Measurements from ENCODE around the gene BAAT.

Gene BAAT

DNA sequence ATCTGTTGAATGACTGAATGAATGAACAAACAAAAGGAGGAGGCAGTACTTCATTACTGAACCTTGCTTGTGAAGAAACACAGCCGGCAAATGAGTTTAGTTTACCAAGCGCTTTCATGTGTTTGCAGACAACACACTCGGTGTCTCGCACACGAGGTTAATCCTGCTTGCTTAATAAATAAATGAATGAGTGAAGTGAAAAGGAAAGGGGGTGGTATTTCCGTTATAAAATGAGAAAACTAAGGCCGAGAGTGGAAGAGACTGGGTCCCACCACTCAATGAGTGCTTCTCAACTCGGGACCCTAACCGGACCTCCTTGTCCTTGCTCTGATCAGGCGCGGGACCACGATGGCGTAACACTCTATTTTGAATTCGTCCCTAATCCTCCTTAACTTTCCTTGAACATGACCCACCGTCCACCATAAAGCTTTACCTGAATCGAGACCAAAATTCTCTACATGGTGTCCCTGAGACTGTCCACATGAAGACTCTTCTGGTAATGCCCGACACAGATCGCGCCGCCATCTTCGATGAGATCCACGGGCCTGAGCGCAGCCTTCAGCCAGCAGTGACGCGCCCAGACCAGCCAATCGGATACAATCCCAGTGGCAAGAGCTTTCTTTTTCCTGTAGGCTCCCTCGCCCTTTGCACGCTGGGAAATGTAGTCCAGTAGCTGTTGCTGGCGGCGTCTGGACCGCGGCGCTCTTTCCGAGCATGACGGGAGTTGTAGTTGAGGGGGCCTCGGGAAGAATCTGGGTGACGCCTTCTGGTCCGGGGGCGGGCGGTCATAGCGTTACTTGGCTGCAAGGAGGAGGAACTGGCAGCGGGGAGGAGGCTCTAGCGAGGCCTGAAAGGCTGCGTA is 13.5 kb upstream of the BAAT start, which contains the start of the genes MRPL50 and ZNF189:
TSS of gene MRPL50 (minus strand) at position 551 of the 862 bp plus-strand sequence. CDS start at position 525, 26 bp downstream.
TSS of gene ZNF189 (plus strand) at position 784 of the 862 bp plus-strand sequence. CDS start 306 bp downstream, outside the sequence.
- peak; percentile 99 for DNase-seq

DNA sequence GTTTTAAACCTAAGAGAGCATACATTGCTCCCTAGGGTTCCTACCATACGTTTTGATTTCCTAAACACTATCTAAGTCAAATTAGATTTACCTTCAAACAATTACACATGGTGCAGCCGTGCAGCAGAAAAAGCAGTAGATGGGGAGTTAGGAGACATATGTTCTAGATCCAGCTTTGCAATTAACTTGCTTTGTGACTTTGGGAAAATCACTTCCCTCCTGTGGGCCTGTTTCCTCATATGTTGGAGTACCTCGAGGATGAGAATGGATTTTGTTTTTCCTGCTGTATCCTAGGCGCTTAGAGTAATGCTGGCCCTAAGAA is 12.9 kb upstream of the BAAT start:
- no peak for DNase-seq

DNA sequence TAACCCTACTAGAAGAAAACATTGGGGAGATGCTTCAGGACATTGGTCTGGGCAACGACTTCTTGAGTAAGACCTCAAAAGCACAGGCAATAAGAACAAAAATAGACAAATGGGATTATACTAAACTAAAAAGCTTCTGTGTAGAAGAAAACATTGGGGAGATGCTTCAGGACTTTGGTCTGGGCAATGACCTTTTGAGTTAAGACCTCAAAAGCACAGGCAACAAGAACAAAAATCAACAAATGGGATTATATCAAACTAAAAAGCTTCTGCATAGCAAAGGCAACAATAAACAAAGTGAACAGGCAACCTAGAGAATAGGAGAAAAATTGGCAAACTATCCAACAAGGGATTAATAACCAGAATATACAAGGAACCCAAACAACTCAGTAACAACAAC is 9.9 kb upstream of the BAAT start:
- no peak for DNase-seq

DNA sequence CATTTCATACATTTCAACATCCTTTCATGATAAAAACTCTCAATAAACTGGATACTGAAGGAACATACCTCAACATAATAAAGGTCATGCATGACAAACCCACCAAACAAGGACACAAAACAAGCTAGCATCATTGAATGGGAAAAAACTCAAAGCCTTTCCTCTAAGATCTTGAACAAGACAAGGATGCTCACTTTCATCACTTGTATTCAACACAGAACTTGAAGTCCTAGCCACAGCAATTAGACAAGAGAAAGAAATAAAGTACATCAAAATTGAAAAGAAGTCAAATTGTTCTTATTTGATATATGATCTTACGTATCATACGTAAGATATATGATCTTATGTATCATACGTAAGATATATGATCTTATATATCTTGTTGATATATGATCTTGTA is 8.3 kb upstream of the BAAT start:
- DNase-seq, result no peak

DNA sequence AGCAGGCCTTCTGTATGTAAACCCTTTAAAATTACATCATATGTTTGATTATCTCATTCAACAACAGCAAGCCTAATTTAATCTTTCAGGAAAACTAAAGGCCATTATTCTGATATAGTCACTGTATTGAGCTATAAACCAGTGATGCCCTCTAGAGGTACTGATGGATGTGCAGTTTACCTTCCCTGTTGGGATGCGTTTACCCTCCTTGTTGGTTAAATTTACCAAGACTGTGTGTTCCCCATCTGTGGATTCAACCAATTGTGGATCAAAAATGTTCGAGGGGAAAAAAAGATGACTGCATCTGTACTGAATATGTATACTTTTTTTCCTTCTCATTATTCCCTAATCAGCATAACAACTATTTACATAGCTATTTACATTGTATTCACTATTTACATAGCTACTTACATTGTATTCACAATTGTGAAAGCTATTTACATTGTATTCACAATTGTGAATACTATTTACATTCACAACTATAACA is 3.7 kb upstream of the BAAT start:
- peak; percentile 41 for DNase-seq

DNA sequence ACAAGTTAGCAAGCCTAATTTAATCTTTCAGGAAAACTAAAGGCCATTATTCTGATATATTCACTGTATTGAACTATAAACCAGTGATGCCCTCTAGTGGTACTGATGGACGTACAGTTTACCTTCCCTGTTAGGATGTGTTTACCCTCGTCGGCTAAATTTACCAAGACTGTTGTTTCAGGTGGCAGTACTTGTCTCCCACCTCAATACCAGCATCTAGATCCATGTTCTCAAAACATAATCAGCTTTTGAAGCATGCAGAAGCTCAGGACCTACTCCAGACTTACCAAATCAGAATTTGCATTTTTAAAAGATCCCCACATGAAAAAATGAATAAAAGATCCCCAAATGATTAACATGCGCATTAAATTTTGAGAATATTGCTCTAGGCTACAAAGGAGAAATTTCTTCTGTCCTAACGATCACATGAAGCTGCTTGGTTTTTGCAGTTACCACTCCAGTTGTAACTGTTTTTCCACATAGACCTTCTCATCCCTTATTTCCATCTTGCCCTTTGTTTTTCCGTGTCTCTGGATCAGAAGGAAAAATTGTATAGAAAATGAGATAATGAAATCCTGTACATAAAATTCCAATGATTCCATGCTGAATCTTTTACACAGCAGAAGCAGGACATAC is 3.2 kb upstream of the BAAT start:
- peak; percentile 83 for DNase-seq

DNA sequence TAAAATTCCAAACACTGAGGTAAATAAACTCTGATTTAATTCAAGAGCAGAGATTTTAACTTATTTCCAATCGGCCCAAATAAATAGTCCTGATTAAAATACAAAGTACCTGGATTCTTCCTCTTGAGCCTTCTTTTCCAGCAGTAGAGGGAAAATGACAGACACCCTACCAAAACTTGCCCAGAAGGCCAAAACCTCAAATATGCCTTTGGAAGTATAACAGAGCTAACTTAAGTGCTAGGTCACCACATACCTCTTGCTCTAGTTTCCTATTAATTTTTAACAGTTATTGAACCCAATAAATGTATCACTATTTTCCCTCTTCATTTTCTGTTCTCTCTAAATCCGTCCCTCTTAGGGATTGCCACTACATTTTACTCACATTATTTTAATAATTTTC is 1.4 kb downstream of the BAAT start:
- DNase-seq, result no peak

DNA sequence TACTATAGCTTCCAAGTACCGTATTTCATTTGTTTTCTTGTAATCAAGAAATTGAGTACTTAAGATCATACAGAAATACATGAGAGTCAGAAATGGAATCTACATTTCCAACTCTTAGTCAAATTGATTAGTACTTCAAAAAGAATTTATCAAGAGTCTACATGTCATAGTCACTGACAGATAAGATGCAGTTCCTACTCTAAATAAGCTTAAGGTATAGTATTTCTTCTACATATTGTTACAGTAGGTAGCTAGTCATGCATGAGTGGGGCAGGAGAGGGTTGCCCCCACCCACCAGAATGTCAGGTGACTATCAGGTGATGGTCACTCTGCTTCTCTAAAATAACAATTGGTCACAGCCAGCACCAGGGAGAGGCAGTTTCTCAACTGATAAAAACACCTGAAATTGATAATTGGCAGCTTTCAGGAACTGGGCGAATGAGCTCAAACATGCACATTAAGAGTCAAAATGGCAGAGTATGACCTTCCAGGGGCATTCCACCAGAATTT is 2.9 kb downstream of the BAAT start:
- DNase-seq, result no peak

DNA sequence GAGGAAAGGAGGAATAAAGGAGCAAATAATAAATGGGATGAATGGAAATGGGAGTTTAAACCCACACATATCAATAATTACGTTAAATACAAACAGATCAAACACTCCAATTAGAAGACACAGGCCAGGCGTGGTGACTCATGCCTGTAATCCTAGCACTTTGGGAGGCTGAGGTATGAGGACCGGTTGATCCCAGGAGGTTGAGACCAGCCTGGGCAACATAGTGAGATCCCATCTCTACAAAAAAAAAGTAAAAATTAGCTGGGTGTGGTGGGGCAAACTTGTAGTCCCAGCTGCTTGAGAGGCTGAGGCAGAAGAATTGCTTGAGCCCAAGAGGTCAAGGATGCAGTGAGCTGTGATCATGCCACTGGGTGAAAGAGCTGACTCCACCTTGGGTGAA is 3.7 kb downstream of the BAAT start:
- no peak for DNase-seq

DNA sequence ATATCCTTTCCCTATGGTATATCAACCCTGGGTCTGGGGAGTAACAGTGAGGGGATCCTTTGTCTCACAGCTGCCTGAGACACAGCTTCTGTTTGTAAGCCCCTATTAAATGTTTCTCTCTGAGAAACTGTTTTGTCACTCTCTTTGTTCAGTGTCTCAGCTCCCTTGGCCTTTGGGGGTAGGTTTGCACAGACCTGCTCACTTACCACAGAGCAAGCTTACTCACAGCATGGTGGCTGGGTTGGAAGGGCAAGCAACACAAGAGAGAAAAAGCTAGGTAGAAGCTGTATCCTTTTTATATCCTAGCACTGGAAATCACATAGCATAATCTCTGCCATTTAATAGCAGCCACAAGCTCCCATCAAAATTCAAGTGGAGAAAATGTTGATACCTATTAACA is 4.5 kb downstream of the BAAT start:
- no peak for DNase-seq

DNA sequence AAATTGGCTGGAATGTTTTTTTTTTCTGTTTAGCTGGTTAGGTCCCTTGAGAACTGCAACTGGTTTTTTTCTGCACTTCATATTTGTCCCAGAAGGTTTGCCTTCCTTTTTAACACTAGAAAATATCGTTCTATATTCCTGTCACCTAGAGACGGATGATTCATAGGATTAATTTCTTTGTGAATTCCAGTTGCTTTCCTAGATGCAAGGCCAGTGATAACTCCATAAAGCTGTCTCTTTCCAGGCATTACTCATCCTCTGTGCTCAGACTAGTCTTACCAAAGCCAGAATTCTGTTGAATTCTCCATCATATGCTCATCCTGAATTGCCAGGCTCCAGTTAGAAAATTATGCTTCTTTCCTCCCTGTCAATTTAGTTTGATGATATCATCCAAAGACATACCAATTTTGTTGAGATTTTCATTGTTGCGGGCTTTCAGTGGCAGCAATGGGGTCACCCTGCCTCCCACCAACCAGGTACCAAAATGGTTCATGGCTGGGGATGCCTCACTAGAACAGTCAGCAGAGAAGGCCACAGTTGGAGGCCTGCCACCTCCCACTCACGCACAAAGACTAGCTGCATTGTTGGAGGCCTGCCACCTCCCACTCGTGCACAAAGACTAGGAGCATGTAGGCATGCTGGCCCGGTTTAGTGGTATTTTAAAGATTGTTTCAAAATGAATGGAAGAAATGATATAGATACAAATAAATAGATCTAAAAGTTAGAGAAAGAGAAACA is 8.5 kb downstream of the BAAT start:
- no peak for DNase-seq

DNA sequence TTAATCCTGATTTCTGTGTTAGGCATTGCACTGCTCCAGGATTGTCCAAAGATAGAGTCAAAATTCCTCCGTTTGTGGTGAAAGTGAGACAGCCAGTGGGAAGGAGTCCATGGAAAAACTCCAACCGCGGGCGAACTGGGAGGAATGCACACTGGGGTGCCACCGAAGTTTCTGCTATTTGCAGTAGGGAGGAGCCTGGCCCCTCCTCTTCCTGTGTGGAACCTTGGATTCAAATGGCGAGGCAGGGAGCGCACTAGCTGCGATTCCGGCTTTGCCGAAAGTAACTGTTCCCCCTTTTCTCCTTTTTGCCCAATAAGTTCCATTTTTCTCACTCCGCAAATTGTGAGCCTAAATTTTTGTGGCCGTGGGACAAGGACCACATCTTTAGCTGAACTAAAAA is 9.3 kb downstream of the BAAT start:
- no peak for DNase-seq

DNA sequence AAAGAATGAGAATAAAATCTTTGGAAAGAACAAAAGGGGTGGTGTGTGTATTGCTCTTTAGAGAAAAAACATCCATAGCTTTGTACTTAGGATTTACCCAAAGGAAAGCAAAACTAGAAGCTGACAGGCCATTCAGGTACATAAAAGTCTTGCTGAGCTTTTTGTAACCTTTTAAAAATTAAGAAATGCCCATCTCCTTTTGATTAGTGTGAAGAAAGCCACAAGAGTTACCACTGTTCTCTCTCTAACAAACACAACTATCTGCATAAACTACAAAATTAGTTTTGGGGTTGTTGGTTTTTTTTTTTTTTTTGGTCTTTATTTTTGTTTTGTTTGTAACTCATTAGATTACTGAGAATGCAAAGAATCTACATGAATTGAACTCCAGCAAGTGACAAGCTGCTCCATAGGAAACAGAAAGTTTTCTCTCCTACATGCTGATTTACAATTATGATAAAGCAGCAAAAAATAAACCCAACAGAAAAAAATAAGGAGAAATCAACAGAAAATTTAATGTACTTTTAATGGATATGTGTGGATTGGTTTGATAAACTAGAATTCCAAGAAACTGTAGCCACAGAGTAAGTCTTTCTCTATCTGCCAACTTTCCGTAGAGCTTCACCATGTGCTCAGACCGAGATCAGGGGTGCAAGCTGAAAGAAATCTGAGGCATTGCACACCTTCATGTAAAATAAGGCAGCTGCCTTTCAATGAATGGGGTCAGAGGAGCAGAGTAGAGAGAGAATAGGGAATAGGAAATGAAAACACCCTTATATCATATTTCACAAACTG is 12.3 kb downstream of the BAAT start:
- peak; percentile 18 for DNase-seq

DNA sequence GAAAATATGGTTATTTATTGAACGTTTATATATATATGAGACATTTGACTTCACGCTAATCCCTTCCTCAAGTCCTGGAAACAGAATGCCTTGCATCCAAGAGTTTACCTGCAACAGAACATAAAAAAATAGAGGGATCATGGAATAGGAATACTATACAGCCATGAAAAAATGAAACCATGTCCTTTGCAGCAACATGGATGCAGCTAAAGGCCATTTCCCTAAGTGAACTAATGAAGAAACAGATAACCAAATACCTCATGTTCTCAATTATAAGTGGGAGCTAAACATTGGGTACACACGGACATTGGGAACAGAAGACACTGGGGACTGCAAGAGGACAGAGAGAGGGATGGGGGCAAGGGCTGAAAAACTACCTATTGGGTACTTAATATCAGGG is 13.0 kb downstream of the BAAT start:
- DNase-seq, result no peak

DNA sequence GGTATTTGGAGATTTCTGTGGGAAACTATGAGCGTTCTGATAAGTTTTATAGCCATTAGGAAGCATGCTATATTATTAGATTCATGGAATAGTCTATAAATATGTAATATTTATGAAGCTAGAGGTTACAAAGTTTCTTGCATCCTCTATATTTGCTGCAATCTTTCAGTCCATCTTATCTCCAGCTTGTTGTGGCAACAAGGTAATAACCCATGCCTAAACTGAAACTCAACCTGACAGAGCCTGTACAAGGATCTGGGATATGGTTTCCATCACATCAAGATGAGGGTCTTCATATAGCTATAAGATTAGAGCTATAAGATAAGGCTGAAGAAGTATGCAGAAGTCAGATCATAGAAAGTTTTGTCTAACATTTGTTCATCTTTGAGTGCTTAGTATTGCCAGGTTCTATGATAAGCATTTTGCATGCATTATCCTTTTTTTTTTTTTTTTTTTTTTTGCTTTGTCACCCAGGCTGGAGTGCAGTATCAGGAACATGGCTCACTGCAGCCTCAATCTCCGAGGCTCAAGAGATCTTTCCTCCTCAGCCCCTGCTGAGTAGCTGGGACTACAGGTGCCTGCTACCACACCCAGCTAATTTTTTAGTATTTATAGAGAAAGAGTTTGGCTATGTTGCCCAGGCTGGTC is 14.8 kb downstream of the BAAT start:
- DNase-seq, result no peak

DNA sequence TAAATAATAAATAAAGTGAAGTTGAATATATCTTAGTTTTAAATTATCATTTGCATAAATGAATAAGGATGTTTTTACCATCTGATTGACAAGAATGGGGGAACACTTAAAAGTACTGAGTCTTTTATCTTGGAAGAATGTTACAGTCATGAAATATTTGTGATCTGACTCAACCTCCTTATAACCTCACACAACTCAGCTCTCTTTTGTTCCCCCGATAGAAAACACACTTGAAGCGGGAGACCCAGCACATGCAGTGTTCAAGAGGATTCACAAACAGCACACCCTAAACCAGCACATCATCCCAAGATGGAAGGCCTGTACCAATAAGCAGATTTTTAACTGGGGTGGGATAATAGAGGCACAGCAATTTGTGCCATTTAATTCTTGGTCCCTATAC is 15.5 kb downstream of the BAAT start:
- DNase-seq, result no peak

DNA sequence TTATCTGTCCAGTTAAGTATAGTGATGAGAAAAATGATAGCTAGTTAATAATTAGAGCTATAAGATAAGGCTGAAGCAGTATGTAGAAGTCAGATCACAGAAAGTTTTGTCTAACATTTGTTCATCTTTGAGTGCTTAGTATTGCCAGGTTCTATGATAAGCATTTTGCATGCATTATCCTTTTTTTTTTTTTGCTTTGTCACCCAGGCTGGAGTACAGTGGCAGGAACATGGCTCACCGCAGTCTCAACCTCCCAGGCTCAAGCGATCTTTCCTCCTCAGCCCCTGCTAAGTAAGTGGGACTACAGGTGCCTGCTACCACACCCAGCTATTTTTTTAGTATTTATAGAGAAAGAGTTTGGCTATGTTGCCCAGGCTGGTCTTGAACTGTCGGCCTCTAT is 17.5 kb downstream of the BAAT start:
- no peak for DNase-seq

DNA sequence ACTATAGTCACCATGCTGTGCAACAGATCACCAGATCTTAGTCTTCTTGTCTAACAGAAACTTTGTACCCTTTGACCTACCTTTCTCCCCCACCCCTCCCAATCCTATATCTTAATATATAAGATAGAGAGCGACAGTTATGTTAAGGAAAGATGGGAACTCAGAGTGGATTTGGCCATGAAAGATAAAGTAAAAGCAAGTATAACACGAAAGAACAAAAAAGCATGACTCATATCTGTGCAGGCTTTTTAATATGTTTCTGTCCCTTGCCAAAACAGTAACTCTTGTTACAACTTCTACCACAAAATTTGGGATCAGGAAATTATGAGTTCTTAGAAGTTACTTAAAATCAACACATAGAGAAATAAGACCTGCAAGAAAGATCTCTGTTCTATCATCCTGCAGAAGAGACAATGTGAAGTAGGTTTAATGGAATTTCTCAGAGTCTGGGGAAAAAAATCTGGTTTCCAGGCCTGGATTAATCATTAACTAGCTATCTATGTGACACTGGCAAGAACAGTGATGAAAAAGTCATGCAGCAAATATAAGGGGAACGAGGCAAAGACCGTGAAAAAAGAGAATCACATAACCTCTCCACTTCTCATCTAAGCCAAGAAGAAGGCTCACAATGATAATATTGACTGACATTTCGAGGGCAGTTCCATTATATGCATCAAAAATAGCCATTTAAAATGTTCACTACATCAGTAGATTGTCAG is 18.6 kb downstream of the BAAT start:
- DNase-seq, result peak; percentile 29

DNA sequence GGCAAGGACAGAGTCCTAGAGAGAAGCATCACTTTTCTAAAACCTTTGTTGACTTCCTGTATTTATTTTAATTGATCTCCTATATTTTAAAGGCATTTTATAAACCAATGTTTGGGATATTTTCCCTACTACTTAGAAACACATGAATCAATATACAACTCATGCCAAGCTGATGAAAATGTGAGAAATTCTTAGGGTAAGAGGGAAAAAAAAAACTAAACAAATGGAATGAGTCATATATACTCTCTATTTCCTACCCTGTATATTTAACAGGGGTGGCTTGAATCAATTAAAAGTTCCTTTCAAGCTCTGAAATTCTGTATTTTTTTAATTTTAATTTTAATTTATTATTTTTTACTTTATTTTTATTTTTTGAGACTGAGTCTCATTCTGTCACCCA is 19.6 kb downstream of the BAAT start:
- DNase-seq, result no peak

DNA sequence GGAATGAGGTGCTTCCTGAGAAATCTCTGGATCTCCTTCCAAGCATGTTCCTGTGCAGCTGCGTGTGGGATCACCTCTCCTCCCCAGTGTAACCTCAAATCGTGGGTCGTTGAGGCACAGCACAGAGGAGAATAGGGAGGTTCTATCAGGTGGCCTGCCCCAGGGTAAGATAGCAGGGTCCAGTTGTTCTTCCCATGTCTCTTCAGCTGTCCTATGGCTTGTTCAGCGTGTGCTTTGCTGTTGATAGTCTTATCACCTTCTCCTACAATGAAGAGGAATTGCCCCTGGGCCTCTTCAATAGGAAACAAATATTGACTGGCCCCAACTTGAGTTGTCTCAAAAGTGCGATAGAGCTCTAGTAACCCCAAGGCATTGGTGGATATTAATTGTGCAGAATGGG is 22.4 kb downstream of the BAAT start:
- no peak for DNase-seq

DNA sequence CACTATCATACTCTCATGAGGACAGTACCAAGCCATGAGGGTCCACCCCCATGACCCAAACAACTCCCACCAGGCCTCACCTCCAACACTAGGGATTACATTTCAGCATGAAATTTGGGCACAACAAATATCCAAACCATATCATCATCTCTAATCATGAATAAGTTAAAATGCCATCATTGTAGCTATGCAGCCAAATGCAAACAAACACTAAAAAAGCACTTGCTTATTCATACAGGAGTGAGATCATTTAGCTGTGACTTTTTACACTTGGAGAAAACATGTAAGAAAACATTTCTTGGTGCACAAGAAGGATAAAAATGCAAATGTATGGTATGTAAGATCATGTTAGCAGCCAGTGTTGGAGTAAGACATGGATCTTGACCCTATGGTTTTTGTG is 24.2 kb downstream of the BAAT start:
- DNase-seq, result no peak

All from hematopoietic multipotent progenitor cell treated with erythropoietin and hydrocortisone succinate and interleukin-3 and kit ligand, for 6 days (in vitro differentiated cells).